Heart left ventricle (tissue), 13 donors: ENCODE data around the gene MBD3L2.
"Not testable (repeated sequence)": the region's sequence is repeated elsewhere in the genome, so short reads cannot be mapped to it uniquely, and the experiment has no call there.

Experiments
- CTCF ChIP-seq, 12 donors: fragments of 200-600 bp; sonication (generic) in 4 of 12; IDR thresholded peaks; one replicate each; pipeline versions ENCODE4 v1.5.0 to v1.8.0; 2018 to 2022; ENCODE audit warnings: antibody characterized with exemption in 12 of 12, mild to moderate bottlenecking in 5 of 12
- POLR2A ChIP-seq, 2 donors: fragments of 450-650 bp; IDR thresholded peaks; one replicate each; pipeline ENCODE4 v1.6.1; 2017; ENCODE audit warnings: antibody characterized with exemption in 2 of 2, mild to moderate bottlenecking in 2 of 2, moderate library complexity in 2 of 2
- donor health status: ischemic (EF 13 %, LVEDD 7.1; RV severe dilation, severe dysfunction).
- donor health status: DM: no; HTN: yes; CAD: no.
- donor health status: DM: no; HTN: no; CAD: no.
- donor health status: ischemic (EF 25% LVEDD 6.9; RV normal size, moderate dysfunction).
- donor health status: ischemic (EF 25% LVEDD 5.7; RV mildly dilated, moderate dysfunction).
- donor health status: ischemic (EF 35%, LVEDD 5.7; RV mildly dilated, moderate dysfunction).
- donor health status: nonischemic (EF 11% LVEDD 7.7; RV severe dilation, severe dysfunction).
- donor health status: DM: yes; HTN: yes; CAD: no.
- donor health status: PGD.
- donor health status: ischemic (EF 29% LVEDD 5.4; RV normal size, mild dysfunction).
- donor health status: nonischemic (EF 23%, LVEDD 6.1; RV moderate dilation, normal function).

- TF ChIP-seq CTCF, POLR2A (IDR thresholded peaks at IDR 0.05): not testable (repeated sequence)
Observed at GRCh38 chr19:7041563-7041962, 7.6 kb upstream of the MBD3L2 start.
